ENCODE results near the gene MEGF10.

MEGF10 gene

DNA sequence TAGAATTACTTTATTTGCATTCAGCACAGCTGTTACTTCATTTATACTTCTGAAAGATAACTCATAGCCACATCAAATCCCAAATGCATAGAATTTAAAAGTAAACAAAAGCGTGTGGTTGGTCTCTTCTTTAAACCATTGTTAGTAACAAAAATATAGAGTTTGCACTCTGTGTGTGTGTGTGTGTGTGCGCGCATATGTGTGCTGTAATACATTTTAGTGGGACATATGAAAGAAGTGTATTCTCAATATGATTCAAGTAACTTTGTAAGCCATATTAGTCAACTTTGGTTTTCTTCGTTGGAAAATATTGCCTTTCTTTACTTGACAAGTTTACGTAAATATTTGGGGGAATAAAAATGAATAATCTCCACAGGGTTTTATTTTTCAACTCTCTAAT lies 120.8 kb downstream of the MEGF10 start:
- no peak for DNase-seq (ENCODE audit: low read depth, low spot score)

DNA sequence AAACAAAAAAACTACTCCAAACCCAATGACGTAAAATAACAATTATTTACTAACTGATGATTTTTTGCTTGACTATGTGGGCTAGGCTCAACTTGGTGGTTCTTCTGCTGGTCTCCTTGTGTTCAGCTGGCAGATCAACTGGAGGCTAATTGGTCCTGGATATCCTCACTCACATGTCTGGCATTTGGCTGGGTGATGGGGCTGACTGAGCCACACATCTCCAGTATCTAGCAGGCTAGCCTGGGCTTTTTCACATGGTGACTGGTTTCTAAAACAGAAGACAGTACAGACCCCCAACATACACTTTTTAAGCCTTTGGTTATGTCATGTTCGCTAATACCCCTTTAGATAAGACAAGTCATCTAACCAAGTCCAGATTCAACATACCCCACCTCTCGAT lies 122.1 kb downstream of the MEGF10 start:
- DNase-seq (ENCODE audit: low read depth, low spot score), result no peak

GRCh38 chr5:127415034-127415433 lies 124.4 kb downstream of the MEGF10 start:
- DNase-seq (ENCODE audit: low read depth, low spot score), result no peak

DNA sequence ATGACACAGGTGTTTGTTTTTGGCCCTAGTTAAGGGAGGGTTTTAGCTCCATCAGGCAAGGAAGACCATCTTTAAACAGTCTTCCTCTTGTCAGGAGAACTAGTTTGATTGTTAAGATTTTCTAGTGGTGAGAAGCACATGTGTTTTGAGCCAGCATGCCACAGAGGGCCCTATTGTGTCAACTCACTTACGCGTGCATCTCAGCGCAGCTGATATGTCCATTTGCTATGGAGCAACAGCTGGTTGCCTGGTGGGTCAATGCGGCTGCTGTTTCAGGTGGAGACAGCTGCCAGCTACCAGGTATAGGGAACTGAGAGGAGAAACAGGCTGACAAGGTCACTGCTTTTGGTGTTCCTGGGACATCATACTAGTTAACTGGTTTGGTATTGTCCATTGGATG lies 126.3 kb downstream of the MEGF10 start:
- no peak for DNase-seq (ENCODE audit: low read depth, low spot score)

- no peak for DNase-seq (ENCODE audit: low read depth, low spot score)
Measured at GRCh38 chr5:127417528-127417927, 126.9 kb downstream of the MEGF10 start.

- DNase-seq (ENCODE audit: low read depth, low spot score), result no peak
Measured at GRCh38 chr5:127418367-127418766, 127.8 kb downstream of the MEGF10 start.

- no peak for DNase-seq (ENCODE audit: low read depth, low spot score)
Measured at GRCh38 chr5:127418974-127419682, 128.5 kb downstream of the MEGF10 start.

DNA sequence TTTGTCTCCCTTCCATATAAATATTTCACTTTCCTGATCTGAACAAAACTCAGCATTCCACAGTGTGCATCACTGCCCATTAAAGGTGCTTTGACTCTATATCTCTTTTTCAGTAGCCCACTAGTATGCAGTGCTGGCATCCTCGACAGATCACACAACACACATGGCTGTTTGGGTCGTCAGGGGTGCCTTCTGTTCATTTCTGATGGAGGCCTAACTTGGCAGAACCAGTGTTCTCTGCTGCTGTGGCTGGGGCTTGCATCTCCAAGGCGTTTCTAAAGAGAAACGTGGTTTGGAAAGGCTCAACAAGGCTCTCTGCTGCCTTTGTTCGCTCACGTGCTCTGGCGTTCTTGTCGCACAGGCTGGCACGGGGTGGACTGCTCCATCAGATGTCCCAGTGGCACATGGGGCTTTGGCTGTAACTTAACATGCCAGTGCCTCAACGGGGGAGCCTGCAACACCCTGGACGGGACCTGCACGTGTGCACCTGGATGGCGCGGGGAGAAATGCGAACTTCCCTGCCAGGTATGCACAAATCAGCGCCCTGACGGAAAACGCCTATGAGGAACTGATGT lies 129.2 kb downstream of the MEGF10 start:
- DNase-seq (ENCODE audit: low read depth, low spot score), result no peak

- DNase-seq (ENCODE audit: low read depth, low spot score), result no peak
Measured at GRCh38 chr5:127420758-127421157, 130.2 kb downstream of the MEGF10 start.

GRCh38 chr5:127421471-127421870 lies 130.9 kb downstream of the MEGF10 start:
- DNase-seq (ENCODE audit: low read depth, low spot score), result no peak

DNA sequence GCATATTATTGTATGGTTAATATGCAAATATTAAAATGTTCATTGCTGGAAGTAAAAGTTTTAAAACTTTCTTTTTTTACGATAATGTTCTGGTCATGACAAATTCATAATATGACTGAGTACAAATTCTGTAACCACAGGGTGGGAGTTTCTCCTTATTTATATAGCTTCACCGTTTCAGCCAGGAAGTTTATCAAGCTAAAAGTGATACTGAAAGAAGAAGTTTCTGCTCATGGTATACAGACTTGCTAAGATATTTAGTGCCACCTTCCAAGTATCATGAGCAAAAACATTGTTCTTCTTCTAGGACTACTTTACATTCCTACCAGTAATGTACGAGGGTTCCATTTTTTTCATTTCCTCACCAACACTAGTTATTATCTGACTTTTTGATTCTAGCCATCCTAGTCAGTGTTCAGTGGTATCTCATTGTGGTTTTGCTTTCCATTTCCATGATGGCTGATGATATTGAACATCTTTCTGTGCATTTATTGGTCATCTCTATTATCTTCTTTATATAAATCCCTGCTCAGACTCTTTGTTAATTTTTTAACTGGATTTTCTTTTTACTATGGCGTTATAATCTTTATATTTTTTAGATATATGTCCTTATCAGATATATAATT lies 132.7 kb downstream of the MEGF10 start:
- DNase-seq (ENCODE audit: low read depth, low spot score), result no peak

DNA sequence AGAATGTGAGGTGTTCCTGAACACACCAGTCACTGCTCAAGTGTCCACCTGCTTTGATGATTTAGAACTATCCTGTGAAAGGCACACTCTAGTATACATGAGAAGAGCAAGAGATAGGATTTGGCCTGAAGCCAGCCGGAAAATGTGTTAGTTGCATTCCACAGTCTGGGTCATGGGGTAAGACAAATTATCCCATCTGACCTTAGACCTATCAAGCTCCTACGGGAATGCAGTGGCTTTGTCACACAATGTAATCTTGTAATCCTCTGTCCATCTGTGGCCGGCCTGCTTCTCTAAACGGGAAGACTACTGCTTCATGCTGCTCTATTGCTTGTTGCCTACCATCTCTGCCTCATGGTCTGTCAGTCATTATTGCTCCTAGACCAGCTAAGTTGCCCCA lies 134.4 kb downstream of the MEGF10 start:
- no peak for DNase-seq (ENCODE audit: low read depth, low spot score)

DNA sequence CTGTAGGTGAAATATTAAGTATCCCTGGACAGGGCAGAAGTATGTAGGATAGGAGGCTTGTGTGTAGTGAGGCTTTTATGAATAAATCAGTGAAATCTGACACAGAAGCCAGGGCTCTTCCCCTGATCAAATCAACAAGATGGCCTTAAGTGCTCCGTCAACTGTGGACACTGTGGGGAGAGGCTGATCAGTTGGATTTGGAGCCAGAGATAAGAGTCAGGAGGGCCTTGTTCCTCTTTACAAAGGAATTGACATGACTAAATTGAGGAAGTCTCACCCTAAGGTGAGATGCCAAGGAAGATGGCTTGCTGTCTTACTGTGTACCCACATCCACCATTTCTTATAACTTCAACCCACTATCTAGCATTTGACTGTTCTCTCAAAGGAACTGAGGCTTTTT lies 135.3 kb downstream of the MEGF10 start:
- DNase-seq (ENCODE audit: low read depth, low spot score), result no peak

DNA sequence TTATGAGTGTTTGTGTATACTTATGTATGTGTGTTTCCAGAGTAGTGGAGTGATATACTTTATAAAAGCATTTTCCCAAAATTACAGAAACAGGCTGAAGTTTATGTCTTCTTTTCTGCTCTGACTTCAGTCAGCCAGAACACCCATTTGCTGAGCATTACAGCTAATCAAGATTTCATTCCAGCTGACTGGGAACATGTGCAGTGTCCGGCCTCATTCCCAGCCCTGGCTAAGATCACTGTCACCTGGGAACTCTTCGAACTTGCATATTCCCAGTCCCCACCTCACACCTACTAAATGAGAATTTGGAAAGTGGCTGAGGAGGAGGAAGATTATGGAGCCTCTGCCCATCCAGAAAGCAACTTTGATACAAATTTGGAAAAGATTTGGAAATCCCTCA lies 136.1 kb downstream of the MEGF10 start:
- DNase-seq (ENCODE audit: low read depth, low spot score), result no peak

- no peak for DNase-seq (ENCODE audit: low read depth, low spot score)
Measured at GRCh38 chr5:127428276-127428675, 137.7 kb downstream of the MEGF10 start.

- no peak for DNase-seq (ENCODE audit: low read depth, low spot score)
Measured at GRCh38 chr5:127428748-127429147, 138.2 kb downstream of the MEGF10 start.

DNA sequence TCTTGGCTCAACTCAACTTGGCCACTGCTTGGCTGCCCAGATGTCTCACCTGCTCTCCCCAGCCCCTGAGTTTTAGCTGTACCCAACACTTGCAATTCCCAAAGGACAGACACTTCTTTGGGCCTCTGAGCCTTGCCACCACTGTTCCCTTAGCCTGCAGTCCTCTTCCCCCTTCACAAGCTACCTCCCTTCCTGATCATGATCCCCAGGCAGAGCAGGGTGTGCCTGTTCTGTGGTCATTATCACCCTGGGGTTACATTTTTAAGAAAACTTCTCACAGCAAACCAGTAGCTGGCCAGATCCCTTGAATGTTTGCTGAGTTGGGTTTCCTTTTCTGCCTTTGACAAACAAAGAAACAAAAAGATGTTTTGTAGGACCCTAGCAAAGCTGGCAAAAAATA lies 139.3 kb downstream of the MEGF10 start:
- DNase-seq (ENCODE audit: low read depth, low spot score), result no peak

- DNase-seq (ENCODE audit: low read depth, low spot score), result no peak
Measured at GRCh38 chr5:127430627-127431026, 140.0 kb downstream of the MEGF10 start.

- DNase-seq (ENCODE audit: low read depth, low spot score), result no peak
Measured at GRCh38 chr5:127431977-127432585, 141.5 kb downstream of the MEGF10 start.

GRCh38 chr5:127433526-127433925 lies 142.9 kb downstream of the MEGF10 start:
- no peak for DNase-seq (ENCODE audit: low read depth, low spot score)

- DNase-seq (ENCODE audit: low read depth, low spot score), result no peak
Measured at GRCh38 chr5:127434588-127434987, 144.0 kb downstream of the MEGF10 start.

DNA sequence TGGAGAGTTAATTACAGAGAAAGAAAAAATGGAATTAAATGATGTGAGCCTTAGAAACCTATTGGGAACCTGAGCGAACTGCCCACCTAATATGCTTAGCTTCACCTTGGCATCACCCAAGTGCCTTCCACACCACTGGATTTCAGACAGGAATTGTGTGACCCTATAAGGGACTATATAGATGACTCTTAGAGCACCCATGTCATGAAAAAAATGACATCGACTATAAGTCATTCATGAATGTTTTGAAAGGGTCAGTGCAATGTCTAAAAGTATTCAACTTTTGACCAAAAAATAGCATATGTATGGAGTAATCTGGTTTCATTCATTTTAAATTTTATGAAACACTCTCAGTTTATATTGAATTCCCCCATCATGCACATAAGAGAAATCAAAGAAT lies 145.2 kb downstream of the MEGF10 start:
- no peak for DNase-seq (ENCODE audit: low read depth, low spot score)

- DNase-seq (ENCODE audit: low read depth, low spot score), result no peak
Measured at GRCh38 chr5:127439644-127440043, 149.0 kb downstream of the MEGF10 start.
